ENCODE results near the gene DGCR6L. TPM values are rescaled to one million over a fixed set of nuclear protein-coding genes. Genes with fewer than 3 reads are reported as not detected.
A peak's percentile ranks its signal among the peaks of the same experiment; 100 is the strongest.
"Not testable (repeated sequence)": the region's sequence is repeated elsewhere in the genome, so short reads cannot be mapped to it uniquely, and the experiment has no call there.

The DGCR6L gene
- total and polyA plus RNA-seq, 7 experiments from 2014 or later: 29.4 to 158 (median 43.8) TPM

DNA sequence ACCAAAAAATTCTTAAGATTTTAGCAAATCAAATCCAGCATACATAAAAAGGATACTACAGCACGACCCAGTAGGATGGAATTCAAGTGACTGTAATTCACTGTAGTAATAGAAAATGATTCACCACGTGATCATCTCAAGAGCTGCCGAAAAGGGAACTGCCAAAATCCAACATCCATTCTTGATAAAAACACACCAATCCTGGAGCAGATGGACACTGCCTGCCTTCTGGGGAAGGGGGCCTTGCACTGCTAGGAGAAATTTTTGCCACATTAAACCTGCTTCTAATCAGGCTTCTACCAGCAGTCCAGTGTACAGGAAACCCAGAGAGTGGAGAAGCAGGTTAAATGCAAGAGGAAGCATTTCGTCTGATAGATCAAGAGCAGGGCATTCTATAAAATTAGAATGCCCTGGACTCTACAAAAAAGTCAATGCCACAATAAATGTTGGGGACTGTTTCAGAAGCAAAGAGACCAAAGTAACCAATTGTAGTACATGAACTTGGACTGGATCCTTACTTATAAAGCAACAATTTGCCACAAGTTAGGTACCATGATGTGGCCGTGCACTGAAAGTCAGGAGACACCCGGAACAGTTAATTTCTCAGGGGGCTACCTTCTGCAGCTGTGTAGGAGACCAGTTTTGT, 1.7 kb downstream of the DGCR6L start:
- peak in 2 of 9 donors; percentile 3 to 6 for DNase-seq
- CTCF ChIA-PET; H3K36me3 ChIP-seq (ENCODE audit: control insufficient read depth in 2 of 3, insufficient read depth in 3 of 3, low read length in 3 of 3); H3K9me3 ChIP-seq (ENCODE audit: control insufficient read depth in 2 of 3, low read length in 3 of 3); ATAC-seq; intact Hi-C loops (cut with micrococcal nuclease); H3K27me3 Mint-ChIP-seq; H3K27ac ChIP-seq (ENCODE audit: low read depth, low read length); H3K4me3 ChIP-seq (ENCODE audit: low read length); H3K27me3 ChIP-seq (ENCODE audit: control insufficient read depth in 2 of 2, insufficient read depth in 2 of 2, low read length in 2 of 2); H3K9me3 Mint-ChIP-seq; H3K36me3 Mint-ChIP-seq: not testable (repeated sequence)
- peaks cover 12 to 42% of the 10 kb centered on the region in 2 donors for H3K4me1 ChIP-seq (ENCODE audit: control insufficient read depth in 2 of 2, insufficient read depth in 2 of 2, low read length in 2 of 2)
- Mint-ChIP-seq H3K4me3 (peak overlapping the region; percentile 71 to 98 (median 92)), H3K4me1 (peaks cover 26 to 59% (median 45%) of the 10 kb centered on the region in 7 donors), H3K27ac (peak overlapping the region in 6 of 9 donors; percentile 41 to 71 (median 50))
- POLR2A ChIA-PET: interaction anchor here (2.0 kb wide), 1 partner anchor 76 kb away, joined by 15 read pairs; the partner anchor contains the start of gene ZNF74

DNA sequence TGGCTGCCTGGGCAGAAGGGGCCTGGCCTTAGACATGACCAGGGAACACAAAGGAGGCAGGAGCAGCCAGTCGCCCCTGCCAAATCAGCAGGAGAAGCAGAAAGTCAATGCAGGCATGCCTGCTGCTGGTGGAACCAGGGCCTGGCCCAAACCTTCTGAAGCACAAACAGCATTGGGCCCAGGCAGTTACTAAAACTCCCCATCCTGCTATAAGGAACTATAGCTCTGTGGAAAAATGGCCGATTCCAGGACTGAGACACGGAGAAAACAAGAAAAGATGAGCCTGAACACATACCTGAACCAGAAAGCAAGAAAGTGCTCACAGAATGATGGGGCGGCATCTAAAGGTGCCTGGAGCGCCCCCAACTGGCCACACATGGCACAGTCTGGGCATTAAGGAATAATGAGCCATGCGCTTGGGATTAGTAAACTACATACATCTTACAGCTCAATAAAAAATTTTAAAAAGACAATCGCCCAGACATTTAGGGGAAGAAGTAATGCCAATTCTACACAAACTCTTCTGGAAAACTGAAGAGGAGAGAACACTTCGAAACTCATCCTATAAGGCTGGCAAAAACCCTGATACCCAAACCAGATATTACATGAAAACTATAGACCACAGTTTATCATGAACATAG, 2.3 kb downstream of the DGCR6L start:
- POLR2A ChIA-PET; H3K9me3 ChIP-seq (ENCODE audit: control insufficient read depth in 2 of 3, low read length in 3 of 3); ATAC-seq; H3K4me3 ChIP-seq (ENCODE audit: low read length); H3K36me3 Mint-ChIP-seq; intact Hi-C loops (cut with micrococcal nuclease); H3K36me3 ChIP-seq (ENCODE audit: control insufficient read depth in 2 of 3, insufficient read depth in 3 of 3, low read length in 3 of 3); H3K9me3 Mint-ChIP-seq; CTCF ChIA-PET; H3K27ac ChIP-seq (ENCODE audit: low read depth, low read length); H3K27me3 Mint-ChIP-seq; H3K27me3 ChIP-seq (ENCODE audit: control insufficient read depth in 2 of 2, insufficient read depth in 2 of 2, low read length in 2 of 2): not testable (repeated sequence)
- H3K4me1 Mint-ChIP-seq: peaks cover 23 to 52% (median 38%) of the 10 kb centered on the region in 7 donors
- H3K4me1 ChIP-seq (ENCODE audit: control insufficient read depth in 2 of 2, insufficient read depth in 2 of 2, low read length in 2 of 2): peaks cover 12 to 35% of the 10 kb centered on the region in 2 donors
- peak overlapping the region in 6 of 9 donors; percentile 31 to 71 (median 50) for H3K27ac Mint-ChIP-seq
- DNase-seq: peak in 3 of 9 donors; percentile 31 to 44 (median 32)
- peak overlapping the region; percentile 71 to 98 (median 92) for H3K4me3 Mint-ChIP-seq

DNA sequence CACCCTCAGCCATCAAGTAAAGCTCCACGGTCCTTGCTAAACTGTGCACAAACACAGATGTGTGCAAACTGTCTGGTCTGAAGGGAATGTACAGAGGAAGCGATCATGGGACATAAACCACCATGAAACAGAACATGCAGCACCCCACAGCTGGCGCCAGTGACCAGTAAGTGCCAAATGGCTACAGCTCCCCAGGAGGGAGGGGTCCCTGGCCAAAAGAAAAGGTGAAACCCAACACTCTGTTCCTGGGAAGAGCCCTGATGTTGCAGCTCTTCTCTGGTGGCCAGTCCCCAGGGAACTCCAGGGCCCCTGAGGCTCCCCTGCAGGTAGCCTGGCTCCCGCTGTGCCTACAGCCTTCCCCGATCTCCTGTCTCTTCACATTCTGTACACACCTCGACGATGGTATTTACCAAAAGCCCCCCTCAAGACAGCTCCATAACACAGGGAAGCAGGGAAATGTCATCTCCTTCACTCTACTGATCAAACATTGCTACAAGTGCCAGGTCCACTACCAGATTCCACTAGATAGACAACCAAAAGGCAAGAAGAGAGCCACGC, 2.9 kb downstream of the DGCR6L start:
- DNase-seq (peak in 1 of 9 donors; percentile 15), ATAC-seq (no peak)
- Mint-ChIP-seq H3K36me3 (no peaks in the 10 kb centered on the region), H3K9me3 (no peaks in the 10 kb centered on the region), H3K4me1 (peaks cover 22 to 47% (median 34%) of the 10 kb centered on the region in 7 donors), H3K27ac (peak overlapping the region in 4 of 9 donors; percentile 31 to 71 (median 47)), H3K27me3 (no peaks in the 10 kb centered on the region), H3K4me3 (peak overlapping the region in 6 of 10 donors; percentile 50 to 95 (median 88))
- peaks cover 12 to 33% of the 10 kb centered on the region in 2 donors for H3K4me1 ChIP-seq (ENCODE audit: control insufficient read depth in 2 of 2, insufficient read depth in 2 of 2, low read length in 2 of 2)
- no peak overlapping the region for H3K27ac ChIP-seq (ENCODE audit: low read depth, low read length)
- H3K36me3 ChIP-seq (ENCODE audit: control insufficient read depth in 2 of 3, insufficient read depth in 3 of 3, low read length in 3 of 3): peaks cover 0 to 9% (median 0%) of the 10 kb centered on the region in 3 experiments
- no peak overlapping the region for H3K4me3 ChIP-seq (ENCODE audit: low read length)
- ChIA-PET CTCF (no interaction called here), POLR2A (interaction anchor here (1.4 kb wide), 1 partner anchor 77 kb away, joined by 4 read pairs; the partner anchor contains the start of gene ZNF74)
- intact Hi-C loops (cut with micrococcal nuclease): no loop called here
- no peaks in the 10 kb centered on the region for H3K27me3 ChIP-seq (ENCODE audit: control insufficient read depth in 2 of 2, insufficient read depth in 2 of 2, low read length in 2 of 2)
- no peaks in the 10 kb centered on the region for H3K9me3 ChIP-seq (ENCODE audit: control insufficient read depth in 2 of 3, low read length in 3 of 3)

DNA sequence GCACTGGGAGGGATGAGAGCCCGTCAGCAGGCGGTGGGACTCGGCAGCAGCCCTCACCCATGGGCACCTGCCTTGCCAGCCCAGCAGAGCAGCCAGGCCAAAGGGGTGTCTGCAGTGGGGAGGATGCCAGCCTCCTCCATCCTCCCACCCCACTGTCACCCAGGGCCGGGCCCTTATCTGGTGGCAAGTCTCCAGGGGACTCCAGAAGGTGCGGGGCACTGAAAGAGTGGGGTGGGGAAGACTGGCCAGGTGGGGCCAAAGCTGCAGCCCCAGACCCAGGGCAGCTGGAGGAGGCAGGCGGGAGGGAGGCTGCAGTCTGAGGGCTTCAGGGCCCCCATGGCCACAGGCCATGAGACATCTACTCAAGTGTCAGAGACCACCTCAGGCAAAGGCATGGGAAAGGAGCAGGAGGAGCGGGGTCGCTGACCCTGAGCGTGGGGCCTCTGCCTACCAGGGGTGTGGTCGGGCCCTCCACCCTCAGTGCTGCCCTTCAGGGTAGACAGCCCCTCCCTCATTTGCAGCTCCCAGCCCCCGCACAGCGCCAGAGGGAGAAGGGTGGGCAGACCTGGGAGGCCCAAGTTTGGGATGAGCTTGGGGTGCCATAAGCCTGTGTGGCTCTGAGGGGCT, 3.5 kb downstream of the DGCR6L start:
- CTCF ChIA-PET: no interaction called here

DNA sequence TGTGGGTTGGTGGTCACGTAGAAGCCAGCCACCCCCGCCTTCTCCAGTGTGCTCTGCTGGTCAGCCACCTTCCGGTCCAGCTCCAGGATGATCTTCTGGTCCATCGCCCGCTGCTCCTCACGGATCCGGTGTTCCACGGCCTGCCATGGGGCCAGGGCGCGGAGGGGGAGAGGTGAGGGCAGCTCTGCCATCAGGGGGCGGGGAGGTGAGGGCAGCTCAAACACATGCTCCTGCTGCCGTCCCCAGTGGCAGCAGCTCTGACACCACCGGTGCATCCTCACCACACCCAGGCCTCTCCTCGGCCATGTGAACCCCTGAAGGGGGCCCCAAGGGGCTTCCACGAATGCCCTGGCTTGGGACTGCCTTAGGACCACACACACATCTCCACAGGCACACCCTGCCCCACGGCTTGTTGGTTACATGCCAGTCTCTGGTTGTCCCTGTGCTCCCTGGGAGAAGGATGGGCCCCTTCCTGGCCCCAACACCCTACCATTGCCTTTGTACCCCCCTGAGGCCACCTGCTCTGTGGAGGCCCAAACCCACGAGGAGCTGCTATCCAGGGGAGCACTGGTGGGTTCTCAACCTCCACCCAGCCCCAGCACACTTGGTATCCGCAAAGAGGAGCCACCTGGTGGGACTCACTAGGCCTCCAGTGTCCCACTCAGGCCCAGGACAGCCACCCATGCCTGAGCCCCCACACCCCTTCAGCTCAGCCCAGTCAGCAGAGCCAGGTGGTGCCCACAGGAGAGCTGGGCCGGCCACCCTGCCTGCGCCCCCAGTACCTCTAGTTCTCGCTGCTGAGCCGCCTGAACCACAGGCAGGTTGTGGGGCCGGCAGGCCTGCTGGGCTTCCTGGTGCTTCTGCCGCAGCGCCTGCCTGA, 4.3 kb downstream of the DGCR6L start:
- Histone ChIP-seq H3K27me3 (ENCODE audit: control insufficient read depth in 2 of 2, insufficient read depth in 2 of 2, low read length in 2 of 2) (no peaks in the 10 kb centered on the region), H3K9me3 (ENCODE audit: control insufficient read depth in 2 of 3, low read length in 3 of 3) (no peaks in the 10 kb centered on the region), H3K36me3 (ENCODE audit: control insufficient read depth in 2 of 3, insufficient read depth in 3 of 3, low read length in 3 of 3) (peaks cover 0 to 9% (median 0%) of the 10 kb centered on the region in 3 experiments), H3K4me1 (ENCODE audit: control insufficient read depth in 2 of 2, insufficient read depth in 2 of 2, low read length in 2 of 2) (peaks cover 12 to 30% of the 10 kb centered on the region in 2 donors), H3K4me3 (ENCODE audit: low read length) (no peak overlapping the region), H3K27ac (ENCODE audit: low read depth, low read length) (no peak overlapping the region)
- POLR2A ChIA-PET: interaction anchor here (1.4 kb wide), 1 partner anchor 78 kb away, joined by 4 read pairs; the partner anchor contains the start of gene ZNF74
- H3K27me3 Mint-ChIP-seq: no peaks in the 10 kb centered on the region
- no peak for ATAC-seq
- DNase-seq: peak in 1 of 9 donors; percentile 19
- no peak overlapping the region for H3K27ac Mint-ChIP-seq
- no peaks in the 10 kb centered on the region for H3K36me3 Mint-ChIP-seq
- H3K9me3 Mint-ChIP-seq: no peaks in the 10 kb centered on the region
- intact Hi-C loops (cut with micrococcal nuclease): no loop called here
- H3K4me3 Mint-ChIP-seq: no peak overlapping the region
- CTCF ChIA-PET: no interaction called here
- peaks cover 16 to 34% (median 21%) of the 10 kb centered on the region in 7 donors for H3K4me1 Mint-ChIP-seq

More for the DNA sequence above, 3.5 kb downstream of the DGCR6L start:
- intact Hi-C loops (cut with micrococcal nuclease): no loop called here
- peaks cover 22 to 42% (median 28%) of the 10 kb centered on the region in 7 donors for H3K4me1 Mint-ChIP-seq
- H3K4me3 ChIP-seq (ENCODE audit: low read length): no peak overlapping the region
- H3K27ac Mint-ChIP-seq: no peak overlapping the region
- H3K4me1 ChIP-seq (ENCODE audit: control insufficient read depth in 2 of 2, insufficient read depth in 2 of 2, low read length in 2 of 2): peaks cover 12 to 33% of the 10 kb centered on the region in 2 donors
- no peaks in the 10 kb centered on the region for H3K27me3 Mint-ChIP-seq
- peak in 1 of 9 donors; percentile 19 for DNase-seq
- POLR2A ChIA-PET: interaction anchor here (1.4 kb wide), 1 partner anchor 77 kb away, joined by 4 read pairs; the partner anchor contains the start of gene ZNF74
- H3K36me3 ChIP-seq (ENCODE audit: control insufficient read depth in 2 of 3, insufficient read depth in 3 of 3, low read length in 3 of 3): peaks cover 0 to 9% (median 0%) of the 10 kb centered on the region in 3 experiments
- H3K9me3 Mint-ChIP-seq: no peaks in the 10 kb centered on the region
- no peaks in the 10 kb centered on the region for H3K36me3 Mint-ChIP-seq
- H3K4me3 Mint-ChIP-seq: no peak overlapping the region
- no peaks in the 10 kb centered on the region for H3K9me3 ChIP-seq (ENCODE audit: control insufficient read depth in 2 of 3, low read length in 3 of 3)
- H3K27ac ChIP-seq (ENCODE audit: low read depth, low read length): no peak overlapping the region
- no peak for ATAC-seq
- no peaks in the 10 kb centered on the region for H3K27me3 ChIP-seq (ENCODE audit: control insufficient read depth in 2 of 2, insufficient read depth in 2 of 2, low read length in 2 of 2)

Measured in naive thymus-derived CD4-positive, alpha-beta T cell (primary cell).